ENCODE data around the gene NFATC2. TPM values are rescaled to one million over a fixed set of nuclear protein-coding genes. Genes with fewer than 3 reads are reported as not detected.

Gene NFATC2
- total and polyA plus RNA-seq, 2 experiments from 2014 or later: 4.9 to 8.3 TPM

DNA sequence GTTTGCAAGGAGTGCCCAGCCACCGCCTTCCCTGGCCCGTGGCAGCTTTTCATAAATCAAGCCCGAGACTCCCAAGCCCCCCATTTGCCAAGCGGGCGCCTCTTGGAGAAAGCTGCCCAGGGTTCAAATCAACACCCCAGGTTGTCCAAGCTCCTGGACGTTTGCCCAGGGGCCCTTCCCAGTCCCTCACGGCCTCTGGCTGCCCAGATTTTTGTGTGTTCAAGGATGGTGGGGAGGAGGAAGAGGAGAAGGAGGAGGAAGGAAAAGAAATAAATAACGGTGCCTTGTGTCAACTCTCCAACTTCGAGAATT lies 20.6 kb upstream of the NFATC2 start:
- H3K27me3 ChIP-seq: peaks cover 25% of the 10 kb centered on the region
- H3K9me3 ChIP-seq (ENCODE audit: low read depth): no peaks in the 10 kb centered on the region
- DNase-seq (ENCODE audit: low spot score): no peak
- H3K9me2 ChIP-seq (replicated peaks; ENCODE audit: insufficient read depth): no peaks in the 10 kb centered on the region
- TF ChIP-seq, protein P1, sequence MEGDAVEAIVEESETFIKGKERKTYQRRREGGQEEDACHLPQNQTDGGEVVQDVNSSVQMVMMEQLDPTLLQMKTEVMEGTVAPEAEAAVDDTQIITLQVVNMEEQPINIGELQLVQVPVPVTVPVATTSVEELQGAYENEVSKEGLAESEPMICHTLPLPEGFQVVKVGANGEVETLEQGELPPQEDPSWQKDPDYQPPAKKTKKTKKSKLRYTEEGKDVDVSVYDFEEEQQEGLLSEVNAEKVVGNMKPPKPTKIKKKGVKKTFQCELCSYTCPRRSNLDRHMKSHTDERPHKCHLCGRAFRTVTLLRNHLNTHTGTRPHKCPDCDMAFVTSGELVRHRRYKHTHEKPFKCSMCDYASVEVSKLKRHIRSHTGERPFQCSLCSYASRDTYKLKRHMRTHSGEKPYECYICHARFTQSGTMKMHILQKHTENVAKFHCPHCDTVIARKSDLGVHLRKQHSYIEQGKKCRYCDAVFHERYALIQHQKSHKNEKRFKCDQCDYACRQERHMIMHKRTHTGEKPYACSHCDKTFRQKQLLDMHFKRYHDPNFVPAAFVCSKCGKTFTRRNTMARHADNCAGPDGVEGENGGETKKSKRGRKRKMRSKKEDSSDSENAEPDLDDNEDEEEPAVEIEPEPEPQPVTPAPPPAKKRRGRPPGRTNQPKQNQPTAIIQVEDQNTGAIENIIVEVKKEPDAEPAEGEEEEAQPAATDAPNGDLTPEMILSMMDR (IDR thresholded peaks at IDR 0.05; ENCODE audit: poor library complexity): no peak
- TF ChIP-seq EZH2 (IDR thresholded peaks at IDR 0.05; ENCODE audit: borderline replicate concordance): no peak
- TF ChIP-seq EZH2phosphoT487 (IDR thresholded peaks at IDR 0.05; ENCODE audit: low read depth, severe bottlenecking, unreplicated experiment): no peak
- peaks cover 21% of the 10 kb centered on the region for H3K4me1 ChIP-seq (ENCODE audit: insufficient read depth)
- H3K4me2 ChIP-seq: peak overlapping the region; percentile 96
- H4K20me1 ChIP-seq (ENCODE audit: insufficient read depth, poor library complexity, severe bottlenecking): no peaks in the 10 kb centered on the region
- no peaks in the 10 kb centered on the region for H3K36me3 ChIP-seq (replicated peaks; ENCODE audit: insufficient read depth, low read depth)
- H3K27ac ChIP-seq: peak overlapping the region; percentile 82
- no peaks in the 10 kb centered on the region for H3K79me2 ChIP-seq
- peak overlapping the region; percentile 18 for H2AFZ ChIP-seq
- no peak overlapping the region for H3K4me3 ChIP-seq
- WGBS (ENCODE audit: low lambda C conversion rate, missing lambda C conversion rate): 6% methylated on average over 9 of the region's 9 CpGs

DNA sequence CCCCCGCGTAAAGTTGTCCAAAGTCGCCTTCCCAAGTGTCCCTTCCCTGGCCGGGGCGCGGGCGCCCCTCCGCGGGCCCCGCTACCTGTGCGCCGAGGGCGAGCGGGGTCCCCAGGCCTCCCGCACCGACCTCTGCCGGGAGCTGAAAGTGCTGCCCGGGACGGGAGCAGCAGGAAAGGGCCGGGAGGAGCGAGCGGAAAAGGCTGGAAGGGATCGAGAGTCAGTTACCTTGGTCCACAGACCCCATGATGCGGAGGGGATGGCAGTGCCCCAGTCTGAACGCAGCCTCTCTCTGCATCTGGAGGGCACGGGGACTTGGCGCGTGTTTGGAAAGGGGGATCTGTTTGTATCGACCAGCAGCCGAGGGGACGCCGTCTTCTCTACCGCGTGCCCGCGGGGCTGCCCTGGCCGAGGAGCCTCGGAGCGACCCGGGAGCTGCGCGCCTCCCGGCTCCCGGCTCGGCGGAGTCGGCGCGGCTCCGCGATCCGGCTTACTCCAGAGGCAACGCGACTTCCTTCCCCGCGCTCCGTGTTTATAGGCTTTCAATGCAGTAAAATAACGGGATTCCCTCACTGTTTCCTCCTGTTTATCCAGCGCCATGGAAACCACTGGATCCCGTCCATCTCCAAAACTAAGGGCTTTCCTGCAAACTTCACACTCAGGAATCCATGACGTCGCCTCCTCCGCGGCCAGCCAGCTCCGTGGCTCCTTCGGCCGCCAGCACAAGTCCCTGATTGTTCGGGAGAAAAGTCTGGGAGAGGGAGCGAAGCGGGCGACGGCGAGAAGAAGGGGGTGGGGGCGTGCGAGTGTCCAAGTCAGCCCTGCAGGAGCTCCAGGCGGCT lies 20.0 kb upstream of the NFATC2 start:
- DNase-seq (ENCODE audit: low spot score): peak; percentile 86
- H3K27me3 ChIP-seq: peaks cover 25% of the 10 kb centered on the region
- H3K9me2 ChIP-seq (replicated peaks; ENCODE audit: insufficient read depth): no peaks in the 10 kb centered on the region
- no peaks in the 10 kb centered on the region for H3K36me3 ChIP-seq (replicated peaks; ENCODE audit: insufficient read depth, low read depth)
- peak overlapping the region; percentile 82 for H3K27ac ChIP-seq
- H3K79me2 ChIP-seq: no peaks in the 10 kb centered on the region
- TF ChIP-seq, protein P1 (IDR thresholded peaks at IDR 0.05; ENCODE audit: poor library complexity): peak; percentile 32
- TF ChIP-seq EZH2 (IDR thresholded peaks at IDR 0.05; ENCODE audit: borderline replicate concordance): peak; percentile 54
- no peak for TF ChIP-seq EZH2phosphoT487 (IDR thresholded peaks at IDR 0.05; ENCODE audit: low read depth, severe bottlenecking, unreplicated experiment)
- peak overlapping the region; percentile 18 for H2AFZ ChIP-seq
- no peaks in the 10 kb centered on the region for H4K20me1 ChIP-seq (ENCODE audit: insufficient read depth, poor library complexity, severe bottlenecking)
- under 1% methylated on average over 65 of the region's 76 CpGs for WGBS (ENCODE audit: low lambda C conversion rate, missing lambda C conversion rate)
- no peaks in the 10 kb centered on the region for H3K9me3 ChIP-seq (ENCODE audit: low read depth)
- peak overlapping the region; percentile 96 for H3K4me2 ChIP-seq
- peaks cover 21% of the 10 kb centered on the region for H3K4me1 ChIP-seq (ENCODE audit: insufficient read depth)
- H3K4me3 ChIP-seq: peak overlapping the region; percentile 50

DNA sequence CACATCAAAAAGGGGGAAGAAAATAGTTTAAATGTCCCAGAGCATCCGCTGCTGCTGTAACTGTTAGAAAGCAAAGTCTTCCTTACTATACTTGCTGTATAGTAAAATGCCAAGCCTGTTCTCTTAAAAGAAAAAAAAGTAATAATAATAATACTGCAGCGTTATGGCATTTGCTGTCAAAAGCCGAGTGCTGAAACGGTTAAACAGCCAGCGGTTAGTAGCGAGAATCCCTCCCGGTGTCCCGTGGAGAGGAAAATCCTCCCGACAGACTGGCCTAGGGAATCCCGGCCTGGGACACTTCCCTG lies 19.5 kb upstream of the NFATC2 start:
- peak overlapping the region; percentile 18 for H2AFZ ChIP-seq
- no peaks in the 10 kb centered on the region for H3K79me2 ChIP-seq
- H3K27me3 ChIP-seq: peaks cover 25% of the 10 kb centered on the region
- peak overlapping the region; percentile 50 for H3K4me3 ChIP-seq
- H3K9me3 ChIP-seq (ENCODE audit: low read depth): no peaks in the 10 kb centered on the region
- WGBS (ENCODE audit: low lambda C conversion rate, missing lambda C conversion rate): 2% methylated on average over 10 of the region's 10 CpGs
- no peak for DNase-seq (ENCODE audit: low spot score)
- H3K4me1 ChIP-seq (ENCODE audit: insufficient read depth): peaks cover 21% of the 10 kb centered on the region
- no peaks in the 10 kb centered on the region for H3K9me2 ChIP-seq (replicated peaks; ENCODE audit: insufficient read depth)
- peak overlapping the region; percentile 96 for H3K4me2 ChIP-seq
- H3K36me3 ChIP-seq (replicated peaks; ENCODE audit: insufficient read depth, low read depth): no peaks in the 10 kb centered on the region
- peak overlapping the region; percentile 82 for H3K27ac ChIP-seq
- no peaks in the 10 kb centered on the region for H4K20me1 ChIP-seq (ENCODE audit: insufficient read depth, poor library complexity, severe bottlenecking)
- TF ChIP-seq EZH2 (IDR thresholded peaks at IDR 0.05; ENCODE audit: borderline replicate concordance): no peak

DNA sequence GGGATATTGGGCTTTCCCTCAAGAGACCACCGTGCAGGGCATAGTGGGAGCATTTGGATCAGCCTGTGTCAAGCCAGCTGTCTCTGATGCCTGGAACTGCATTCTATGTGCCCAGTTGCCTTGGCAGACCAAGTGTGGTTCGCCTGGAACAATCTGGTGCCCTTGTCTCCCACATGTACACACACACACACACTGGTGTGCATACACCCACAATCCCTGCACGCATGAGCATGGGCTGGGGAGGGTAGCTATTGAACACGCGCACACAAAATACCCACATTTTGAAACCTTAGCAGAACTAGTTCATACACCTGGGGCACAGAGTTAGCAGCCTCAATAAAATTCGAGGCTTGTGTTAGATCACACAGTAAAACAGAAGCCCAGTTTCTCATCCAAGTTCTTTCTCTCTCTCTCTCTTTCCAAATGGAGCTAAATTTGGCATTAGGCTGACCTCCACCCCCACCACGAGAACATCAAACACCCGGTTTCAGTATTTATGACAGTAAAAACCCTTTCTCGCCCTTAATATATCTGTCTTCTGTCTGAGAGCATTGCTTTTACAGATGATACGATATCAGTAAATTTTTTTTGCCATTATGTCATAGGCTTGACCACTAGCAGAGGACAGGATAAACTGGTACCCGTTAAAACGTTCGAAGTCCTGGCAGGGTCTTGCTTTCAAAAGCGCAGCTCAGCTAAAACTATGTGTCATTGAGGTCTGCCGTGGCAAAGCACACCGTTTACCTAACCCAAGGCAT lies 18.2 kb upstream of the NFATC2 start:
- no peak for TF ChIP-seq EZH2phosphoT487 (IDR thresholded peaks at IDR 0.05; ENCODE audit: low read depth, severe bottlenecking, unreplicated experiment)
- TF ChIP-seq, protein P1 (IDR thresholded peaks at IDR 0.05; ENCODE audit: poor library complexity): no peak
- no peak for TF ChIP-seq EZH2 (IDR thresholded peaks at IDR 0.05; ENCODE audit: borderline replicate concordance)
- Histone ChIP-seq H3K4me1 (ENCODE audit: insufficient read depth) (peaks cover 21% of the 10 kb centered on the region), H3K9me2 (replicated peaks; ENCODE audit: insufficient read depth) (no peaks in the 10 kb centered on the region), H3K27ac (no peak overlapping the region), H3K27me3 (peaks cover 22% of the 10 kb centered on the region), H3K36me3 (replicated peaks; ENCODE audit: insufficient read depth, low read depth) (no peaks in the 10 kb centered on the region), H4K20me1 (ENCODE audit: insufficient read depth, poor library complexity, severe bottlenecking) (no peaks in the 10 kb centered on the region), H3K9me3 (ENCODE audit: low read depth) (no peaks in the 10 kb centered on the region), H2AFZ (no peak overlapping the region), H3K4me2 (peak overlapping the region; percentile 96), H3K79me2 (no peaks in the 10 kb centered on the region), H3K4me3 (no peak overlapping the region)
- WGBS (ENCODE audit: low lambda C conversion rate, missing lambda C conversion rate): 37% methylated on average over 16 of the region's 16 CpGs
- no peak for DNase-seq (ENCODE audit: low spot score)
